CD4-positive, alpha-beta memory T cell (primary cell): ENCODE data around the gene PTGER1. TPM values are rescaled to one million over a fixed set of nuclear protein-coding genes. Genes with fewer than 3 reads are reported as not detected.

Experiments used
- CTCF ChIA-PET: fragments of 350-600 bp; sonication (Branson Sonifier 250); formaldehyde crosslinking; loops from one replicate; lab custom pipeline; 2021; ENCODE audit warnings: inconsistent platforms; ENCODE audit not compliant: partially characterized antibody; lab: Charles Lee
- POLR2A ChIA-PET: fragments of 350-600 bp; sonication (Branson Sonifier 250); formaldehyde crosslinking; loops from one replicate; lab custom pipeline; 2021; ENCODE audit not compliant: partially characterized antibody; lab: Charles Lee
- DNase-seq, 5 donors: peaks; one replicate each; pipeline versions ENCODE4 v3.0.0 to v3.0.0-alpha.2; 2020 to 2022; ENCODE audit warnings: mixed read lengths in 1 of 5
- H3K27ac ChIP-seq: one replicate; pipeline ENCODE4 v1.7.0; 2013; ENCODE audit warnings: low read depth, low read length
- H3K27me3 ChIP-seq: 2 replicates; pipeline ENCODE4 v1.7.0; 2013; ENCODE audit warnings: mild to moderate bottlenecking, low read length, moderate library complexity; ENCODE audit not compliant: insufficient read depth
- H3K36me3 ChIP-seq: 2 replicates; pipeline ENCODE4 v1.7.0; 2013; ENCODE audit warnings: mild to moderate bottlenecking, low read length, moderate library complexity; ENCODE audit not compliant: insufficient read depth
- H3K4me1 ChIP-seq: 2 replicates; pipeline ENCODE4 v1.7.0; 2013; ENCODE audit warnings: mild to moderate bottlenecking, low read length, moderate library complexity; ENCODE audit not compliant: insufficient read depth
- H3K4me3 ChIP-seq, 2 donors: one replicate each; pipeline ENCODE4 v1.7.0; 2013; ENCODE audit warnings: low read length in 2 of 2, mild to moderate bottlenecking in 1 of 2
- H3K9me3 ChIP-seq, 2 donors: one replicate each; pipeline ENCODE4 v1.7.0; 2013; ENCODE audit warnings: low read length in 2 of 2, control low read depth in 1 of 2; ENCODE audit not compliant: control insufficient read depth in 1 of 2
- H3K27ac Mint-ChIP-seq, 7 donors: one replicate each; pipeline ENCODE4 v1.8.0; 2020 to 2021; ENCODE audit warnings: mixed read lengths in 7 of 7, mild to moderate bottlenecking in 6 of 7, inconsistent platforms in 3 of 7, moderate library complexity in 3 of 7
- H3K27me3 Mint-ChIP-seq, 2 donors: one replicate each; pipeline ENCODE4 v1.8.0; 2020 to 2021; ENCODE audit warnings: mixed read lengths in 2 of 2
- H3K36me3 Mint-ChIP-seq, 2 donors: one replicate each; pipeline ENCODE4 v1.8.0; 2020 to 2021; ENCODE audit warnings: mixed read lengths in 2 of 2, inconsistent platforms in 1 of 2, mild to moderate bottlenecking in 1 of 2
- H3K4me1 Mint-ChIP-seq, 4 donors: one replicate each; pipeline ENCODE4 v1.8.0; 2020 to 2021; ENCODE audit warnings: mixed read lengths in 4 of 4, mild to moderate bottlenecking in 1 of 4
- H3K4me3 Mint-ChIP-seq, 8 donors: one replicate each; pipeline ENCODE4 v1.8.0; 2020 to 2021; ENCODE audit warnings: mixed read lengths in 8 of 8, mild to moderate bottlenecking in 7 of 8, moderate library complexity in 6 of 8, inconsistent platforms in 3 of 8
- H3K9me3 Mint-ChIP-seq, 8 donors: one replicate each; pipeline ENCODE4 v1.8.0; 2020 to 2021; ENCODE audit warnings: mixed read lengths in 8 of 8, mild to moderate bottlenecking in 5 of 8, inconsistent platforms in 3 of 8, moderate library complexity in 1 of 8
- intact Hi-C: fragments of 100-400 bp; cut with micrococcal nuclease; formaldehyde crosslinking; loops from one replicate; pipeline ENCODE4 v1.15.1; 2023
- polyA plus RNA-seq, 2 donors: library from polyadenylated mRNA; unstranded; fragments of 300-500 nt; fragmentation: Illumina TruSeq; gene quantifications; one replicate each; pipeline ENCODE4 v1.2.3, GENCODE V29; 2021
- total RNA-seq, 2 experiments: library from RNA; stranded (reverse); gene quantifications; one replicate each; pipeline ENCODE4 v1.2.3, GENCODE V29; 2021

The PTGER1 gene, protein sequence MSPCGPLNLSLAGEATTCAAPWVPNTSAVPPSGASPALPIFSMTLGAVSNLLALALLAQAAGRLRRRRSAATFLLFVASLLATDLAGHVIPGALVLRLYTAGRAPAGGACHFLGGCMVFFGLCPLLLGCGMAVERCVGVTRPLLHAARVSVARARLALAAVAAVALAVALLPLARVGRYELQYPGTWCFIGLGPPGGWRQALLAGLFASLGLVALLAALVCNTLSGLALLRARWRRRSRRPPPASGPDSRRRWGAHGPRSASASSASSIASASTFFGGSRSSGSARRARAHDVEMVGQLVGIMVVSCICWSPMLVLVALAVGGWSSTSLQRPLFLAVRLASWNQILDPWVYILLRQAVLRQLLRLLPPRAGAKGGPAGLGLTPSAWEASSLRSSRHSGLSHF
- total RNA-seq = not detected
- not detected for polyA plus RNA-seq

GRCh38 chr19:14475251-14476073 is at the start of gene PTGER1:
Gene PTGER1, minus strand, starts transcription at chr19:14475354. Its CDS starts 1,034 bp downstream, at chr19:14474320.
- Mint-ChIP-seq H3K27me3 (peaks cover 7 to 20% of the 10 kb centered on the region in 2 donors), H3K4me1 (peaks cover 14 to 35% (median 25%) of the 10 kb centered on the region in 4 donors), H3K36me3 (peaks cover 9 to 13% of the 10 kb centered on the region in 2 donors), H3K4me3 (peak within 1 kb of the TSS in 6 of 8 donors; percentile 12 to 62 (median 46)), H3K9me3 (no peaks in the 10 kb centered on the region), H3K27ac (peak within 1 kb of the TSS in 5 of 7 donors; percentile 35 to 90 (median 76))
- H3K27me3 ChIP-seq = peaks cover 14% of the 10 kb centered on the region
- POLR2A ChIA-PET = no interaction called here
- no peaks in the 10 kb centered on the region for H3K9me3 ChIP-seq
- DNase-seq = peak in 1 of 5 donors; percentile 60
- H3K4me1 ChIP-seq = peaks cover 42% of the 10 kb centered on the region
- H3K4me3 ChIP-seq = no peak within 1 kb of the TSS
- no peak within 1 kb of the TSS for H3K27ac ChIP-seq
- CTCF ChIA-PET = interaction anchor here (1.0 kb wide), 1 partner anchor 57 kb away, joined by 3 read pairs; no protein-coding TSS in a partner anchor
- H3K36me3 ChIP-seq = peaks cover 14% of the 10 kb centered on the region
- intact Hi-C loops = no loop called here

GRCh38 chr19:14520543-14520942 is 45.4 kb upstream of the PTGER1 start:
- Mint-ChIP-seq H3K9me3 (peaks cover 0 to 5% (median 0%) of the 10 kb centered on the region in 8 donors), H3K4me3 (peak overlapping the region in 4 of 8 donors; percentile 18 to 98 (median 46)), H3K36me3 (peaks cover 18 to 27% of the 10 kb centered on the region in 2 donors), H3K4me1 (peaks cover 40 to 78% (median 56%) of the 10 kb centered on the region in 4 donors), H3K27ac (peak overlapping the region; percentile 93 to 99 (median 99)), H3K27me3 (no peaks in the 10 kb centered on the region)
- no peak overlapping the region for H3K4me3 ChIP-seq
- intact Hi-C loops = loop anchor here (10.0 kb wide), 1 partner anchor 676 kb away; no protein-coding TSS in a partner anchor
- H3K4me1 ChIP-seq = peaks cover 75% of the 10 kb centered on the region
- H3K9me3 ChIP-seq = no peaks in the 10 kb centered on the region
- peaks cover 10% of the 10 kb centered on the region for H3K36me3 ChIP-seq
- H3K27ac ChIP-seq = peak overlapping the region; percentile 81
- H3K27me3 ChIP-seq = no peaks in the 10 kb centered on the region
- no peak for DNase-seq
- ChIA-PET CTCF (interaction anchor here (1.1 to 4.3 kb wide), 2 partner anchors 15 to 18 kb away, joined by 3 to 39 read pairs; no protein-coding TSS in a partner anchor), POLR2A (interaction anchor here (1.3 to 28.2 kb wide), 6 partner anchors 10 to 139 kb away, joined by 3 to 1220 read pairs (median 8); partner anchors contain the start of genes ADGRE5, DNAJB1 and GIPC1)

DNA sequence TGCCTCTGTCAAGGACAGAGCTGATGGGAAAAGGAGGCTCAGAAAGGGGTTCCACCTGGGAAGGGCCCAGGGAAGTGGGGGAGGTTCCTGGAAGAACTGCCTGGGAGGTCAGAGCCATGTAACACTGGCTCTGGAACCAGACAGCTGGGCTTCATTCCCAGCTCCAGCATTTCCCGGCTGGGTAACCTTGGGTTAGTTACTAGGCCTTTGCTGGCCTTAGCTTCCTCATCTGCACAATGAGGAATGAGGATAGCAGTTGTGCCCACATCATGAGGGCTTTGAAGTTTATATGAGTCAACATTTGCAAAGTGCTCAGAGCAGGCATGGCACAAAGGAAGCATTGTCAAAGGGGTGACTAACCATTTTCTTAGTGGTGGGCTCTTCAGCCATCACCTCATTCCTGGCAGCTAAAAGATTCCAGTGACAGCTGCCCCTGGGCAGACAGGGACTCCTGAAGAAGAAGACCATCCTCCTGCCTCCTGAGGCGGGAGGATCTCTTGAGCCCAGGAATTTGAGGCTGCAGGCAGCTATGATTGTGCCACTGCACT is 44.8 kb upstream of the PTGER1 start:
- peaks cover 42 to 84% (median 60%) of the 10 kb centered on the region in 4 donors for H3K4me1 Mint-ChIP-seq
- peak overlapping the region; percentile 81 for H3K27ac ChIP-seq
- ChIA-PET POLR2A (interaction anchor here (3.8 to 28.2 kb wide), 3 partner anchors 6 to 138 kb away, joined by 22 to 1220 read pairs (median 1220); partner anchors contain the start of genes ADGRE5, DNAJB1, GIPC1 and TECR), CTCF (interaction anchor here (1.1 to 4.3 kb wide), 2 partner anchors 15 to 18 kb away, joined by 3 to 39 read pairs; no protein-coding TSS in a partner anchor)
- H3K4me1 ChIP-seq = peaks cover 80% of the 10 kb centered on the region
- H3K9me3 ChIP-seq = no peaks in the 10 kb centered on the region
- H3K27me3 ChIP-seq = no peaks in the 10 kb centered on the region
- H3K4me3 Mint-ChIP-seq = peak overlapping the region; percentile 36 to 98 (median 67)
- H3K36me3 ChIP-seq = peaks cover 17% of the 10 kb centered on the region
- peaks cover 0 to 8% (median 0%) of the 10 kb centered on the region in 8 donors for H3K9me3 Mint-ChIP-seq
- H3K27ac Mint-ChIP-seq = peak overlapping the region; percentile 95 to 99 (median 99)
- intact Hi-C loops = loop anchor here (5.0 to 10.0 kb wide), 3 partner anchors 138 to 675 kb away; partner anchors contain the start of gene ADGRE5
- H3K27me3 Mint-ChIP-seq = no peaks in the 10 kb centered on the region
- H3K4me3 ChIP-seq = peak overlapping the region in 1 of 2 donors; percentile 5
- H3K36me3 Mint-ChIP-seq = peaks cover 24 to 33% of the 10 kb centered on the region in 2 donors
- DNase-seq = no peak

DNA sequence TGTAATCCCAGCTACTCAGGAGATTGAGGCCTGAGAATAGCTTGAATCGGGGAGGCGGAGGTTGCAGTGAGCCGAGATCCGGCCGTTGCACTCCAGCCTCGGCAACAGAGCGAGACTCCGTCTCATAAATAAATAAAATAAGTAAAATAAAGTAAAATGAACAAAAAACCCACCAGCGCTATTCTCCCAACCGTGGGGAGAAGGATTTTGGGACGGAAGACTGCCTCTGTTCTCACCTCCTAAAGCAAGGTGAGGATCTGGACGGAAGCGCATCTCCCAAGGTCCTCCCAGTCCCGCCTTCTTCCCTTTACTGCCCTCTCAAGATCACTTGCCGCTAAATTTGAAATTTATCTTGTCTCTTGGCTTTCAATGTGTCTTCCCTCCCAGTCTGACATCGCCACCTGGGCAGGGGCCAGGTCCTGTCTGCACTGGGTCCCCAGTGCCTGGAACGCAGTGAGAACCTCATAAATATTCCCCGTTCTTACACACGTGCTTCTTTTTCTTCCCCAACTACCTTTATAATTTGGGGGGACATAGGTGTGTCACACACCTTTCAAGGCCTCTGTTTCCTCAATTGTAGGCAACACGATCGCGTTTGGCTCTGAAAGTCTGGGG is 44.2 kb upstream of the PTGER1 start:
- H3K27me3 ChIP-seq = no peaks in the 10 kb centered on the region
- CTCF ChIA-PET = interaction anchor here (1.1 to 4.3 kb wide), 2 partner anchors 14 to 17 kb away, joined by 3 to 39 read pairs; no protein-coding TSS in a partner anchor
- H3K27me3 Mint-ChIP-seq = no peaks in the 10 kb centered on the region
- POLR2A ChIA-PET = interaction anchor here (1.7 to 28.2 kb wide), 5 partner anchors 6 to 137 kb away, joined by 7 to 1220 read pairs (median 35); partner anchors contain the start of genes ADGRE5, DNAJB1, GIPC1 and TECR
- peaks cover 22% of the 10 kb centered on the region for H3K36me3 ChIP-seq
- peak overlapping the region in 1 of 2 donors; percentile 5 for H3K4me3 ChIP-seq
- peaks cover 80% of the 10 kb centered on the region for H3K4me1 ChIP-seq
- H3K9me3 ChIP-seq = no peaks in the 10 kb centered on the region
- DNase-seq = no peak
- peaks cover 47 to 88% (median 65%) of the 10 kb centered on the region in 4 donors for H3K4me1 Mint-ChIP-seq
- H3K27ac Mint-ChIP-seq = peak overlapping the region; percentile 95 to 99 (median 99)
- H3K36me3 Mint-ChIP-seq = peaks cover 30 to 38% of the 10 kb centered on the region in 2 donors
- intact Hi-C loops = loop anchor here (5.0 kb wide), 2 partner anchors 137 to 168 kb away; partner anchors contain the start of gene ADGRE5
- peak overlapping the region; percentile 36 to 99 (median 80) for H3K4me3 Mint-ChIP-seq
- H3K27ac ChIP-seq = peak overlapping the region; percentile 81
- peaks cover 0 to 8% (median 0%) of the 10 kb centered on the region in 8 donors for H3K9me3 Mint-ChIP-seq

- Histone ChIP-seq H3K36me3 (peaks cover 34% of the 10 kb centered on the region), H3K9me3 (no peaks in the 10 kb centered on the region), H3K27me3 (no peaks in the 10 kb centered on the region), H3K27ac (peak within 1 kb of the TSS; percentile 94), H3K4me3 (peak within 1 kb of the TSS; percentile 62 to 99), H3K4me1 (peaks cover 69% of the 10 kb centered on the region)
- Mint-ChIP-seq H3K36me3 (peaks cover 30 to 50% of the 10 kb centered on the region in 2 donors), H3K4me1 (peaks cover 46 to 81% (median 62%) of the 10 kb centered on the region in 4 donors), H3K27me3 (no peaks in the 10 kb centered on the region), H3K9me3 (peaks cover 0 to 8% (median 0%) of the 10 kb centered on the region in 8 donors), H3K27ac (peak within 1 kb of the TSS; percentile 95 to 99 (median 99)), H3K4me3 (peak within 1 kb of the TSS; percentile 92 to 99 (median 96))
- DNase-seq = peak in 3 of 5 donors; percentile 69 to 73 (median 73)
- ChIA-PET CTCF (interaction anchor here (0.9 to 3.8 kb wide), 3 partner anchors 10 to 39 kb away, joined by 3 to 66 read pairs (median 3); no protein-coding TSS in a partner anchor), POLR2A (interaction anchor here (0.6 to 28.2 kb wide), 31 partner anchors 8 to 1725 kb away, joined by 3 to 1220 read pairs (median 4); partner anchors contain the start of genes ADGRE5, ASF1B, DDX39A and DNAJB1)
- intact Hi-C loops = loop anchor here (1.0 to 5.0 kb wide), 5 partner anchors 11 to 169 kb away; partner anchors contain the start of genes ADGRE5 and TECR
Observed at GRCh38 chr19:14517840-14518505, 42.8 kb upstream of the PTGER1 start, which contains the start of gene DNAJB1. Gene DNAJB1, minus strand, starts transcription at chr19:14518397. Its CDS starts 48 bp downstream, at chr19:14518349.
